Memory B cell (primary cell): ENCODE measurements around the gene IPO13.

Experiments
- ATAC-seq: fragments of 150-1000 bp; cut with Tn5 transposase; 2 replicates; pipeline ENCODE4 v1.10.0; 2021; ENCODE audit warnings: low read depth, mild to moderate bottlenecking, moderate library complexity
- DNase-seq, 2 donors: peaks; one replicate each; pipeline ENCODE4 v3.0.0; 2022; ENCODE audit warnings: low spot score in 2 of 2
- H3K27ac Mint-ChIP-seq: one replicate; pipeline ENCODE4 v1.8.0; 2022; ENCODE audit warnings: mild to moderate bottlenecking, moderate library complexity, mixed read lengths
- H3K27me3 Mint-ChIP-seq: one replicate; pipeline ENCODE4 v1.8.0; 2022; ENCODE audit warnings: mixed read lengths
- H3K36me3 Mint-ChIP-seq: one replicate; pipeline ENCODE4 v1.8.0; 2022; ENCODE audit warnings: mild to moderate bottlenecking, mixed read lengths
- H3K4me1 Mint-ChIP-seq: one replicate; pipeline ENCODE4 v1.8.0; 2022; ENCODE audit warnings: mixed read lengths
- H3K4me3 Mint-ChIP-seq: one replicate; pipeline ENCODE4 v1.8.0; 2022; ENCODE audit warnings: mild to moderate bottlenecking, moderate library complexity, mixed read lengths
- H3K9me3 Mint-ChIP-seq: one replicate; pipeline ENCODE4 v1.8.0; 2022; ENCODE audit warnings: mixed read lengths

The IPO13 gene

DNA sequence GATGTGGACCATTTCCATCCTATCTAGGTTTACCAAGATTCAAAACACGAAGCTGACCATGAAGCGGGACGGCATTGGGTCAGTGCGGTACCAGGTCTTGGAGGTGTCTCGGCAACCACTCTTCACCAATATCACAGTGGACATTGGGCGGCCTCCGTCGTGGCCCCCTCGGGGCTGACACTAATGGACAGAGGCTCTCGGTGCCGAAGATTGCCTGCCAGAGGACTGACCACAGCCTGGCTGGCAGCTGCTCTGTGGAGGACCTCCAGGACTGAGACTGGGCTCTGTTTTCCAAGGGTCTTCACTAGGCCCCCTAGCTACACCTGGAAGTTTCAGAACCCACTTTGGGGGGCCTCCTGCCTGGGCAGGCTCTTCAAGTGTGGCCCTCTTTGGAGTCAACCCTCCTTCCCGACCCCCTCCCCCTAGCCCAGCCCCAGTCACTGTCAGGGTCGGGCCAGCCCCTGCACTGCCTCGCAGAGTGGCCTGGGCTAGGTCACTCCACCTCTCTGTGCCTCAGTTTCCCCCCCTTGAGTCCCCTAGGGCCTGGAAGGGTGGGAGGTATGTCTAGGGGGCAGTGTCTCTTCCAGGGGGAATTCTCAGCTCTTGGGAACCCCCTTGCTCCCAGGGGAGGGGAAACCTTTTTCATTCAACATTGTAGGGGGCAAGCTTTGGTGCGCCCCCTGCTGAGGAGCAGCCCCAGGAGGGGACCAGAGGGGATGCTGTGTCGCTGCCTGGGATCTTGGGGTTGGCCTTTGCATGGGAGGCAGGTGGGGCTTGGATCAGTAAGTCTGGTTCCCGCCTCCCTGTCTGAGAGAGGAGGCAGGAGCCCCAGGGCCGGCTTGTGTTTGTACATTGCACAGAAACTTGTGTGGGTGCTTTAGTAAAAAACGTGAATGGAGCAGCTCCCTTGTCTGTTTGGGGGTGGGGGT lies 43.8 kb downstream of the IPO13 start:
- H3K9me3 Mint-ChIP-seq: no peaks in the 10 kb centered on the region

DNA sequence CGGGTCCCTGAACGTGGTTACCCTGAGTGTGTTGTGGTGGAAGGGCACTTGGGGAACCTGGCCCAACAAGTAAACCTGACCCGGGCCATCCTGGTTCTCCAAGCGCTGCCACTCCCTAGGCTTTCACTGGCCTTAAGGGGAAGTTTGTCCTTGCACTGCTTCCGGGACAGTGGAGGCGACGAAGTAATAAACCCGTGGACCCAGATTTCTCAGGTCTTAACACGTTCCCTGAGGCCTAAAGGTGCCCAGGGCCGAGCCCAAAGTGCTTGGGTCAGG lies 44.4 kb downstream of the IPO13 start:
- DNase-seq (no peak), ATAC-seq (no peak)
- Mint-ChIP-seq H3K4me1 (peaks cover 23% of the 10 kb centered on the region), H3K36me3 (no peaks in the 10 kb centered on the region), H3K27ac (peak overlapping the region; percentile 94), H3K4me3 (peak overlapping the region; percentile 99), H3K9me3 (no peaks in the 10 kb centered on the region), H3K27me3 (no peaks in the 10 kb centered on the region)

More for the DNA sequence above, 43.8 kb downstream of the IPO13 start:
- Mint-ChIP-seq H3K4me1 (peaks cover 23% of the 10 kb centered on the region), H3K4me3 (peak overlapping the region; percentile 99), H3K36me3 (no peaks in the 10 kb centered on the region), H3K27me3 (no peaks in the 10 kb centered on the region), H3K27ac (peak overlapping the region; percentile 94)
- DNase-seq: no peak
- no peak for ATAC-seq

DNA sequence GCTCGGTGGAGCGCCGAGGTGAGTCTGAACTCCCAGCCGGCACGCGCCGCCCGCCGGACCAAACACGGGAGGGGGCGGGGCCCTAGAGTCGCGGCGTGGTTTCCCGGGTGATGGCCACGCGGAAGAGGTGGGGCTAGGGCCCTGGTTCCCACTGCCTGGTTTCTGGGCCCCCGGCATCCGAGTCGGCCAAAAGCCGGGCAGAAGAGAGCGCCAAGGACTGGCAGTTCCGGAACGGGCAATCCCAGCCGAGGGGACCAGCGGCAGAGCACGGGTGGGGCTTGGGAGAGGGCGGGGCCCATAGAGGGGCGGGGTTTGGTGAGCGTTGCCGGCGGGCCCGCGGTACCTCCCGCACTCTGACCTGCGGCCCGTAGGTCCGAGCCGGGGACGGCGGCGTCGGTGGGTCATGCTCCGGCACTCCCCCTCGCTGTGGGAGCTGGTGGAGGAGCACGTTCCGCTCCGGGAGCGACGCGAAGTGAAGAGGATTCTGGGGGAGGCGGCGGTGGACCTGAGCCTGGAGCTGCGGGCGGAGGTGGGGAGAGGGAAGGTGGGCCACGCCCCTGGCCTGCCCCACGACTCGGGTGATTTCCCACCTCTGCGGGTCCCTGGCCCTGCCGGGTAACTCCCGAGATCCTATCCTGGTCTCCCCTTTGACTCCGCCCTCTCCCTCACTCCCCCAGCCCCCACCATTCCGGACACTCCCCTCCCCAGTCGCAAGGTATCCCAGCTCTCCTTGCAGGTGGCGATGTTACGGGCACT lies 44.9 kb downstream of the IPO13 start, which contains the start of gene CCDC24:
Gene CCDC24 (plus strand): TSS at position 124 of the 756 bp plus-strand sequence. CDS start 280 bp downstream, at position 404.
- Mint-ChIP-seq H3K9me3 (no peaks in the 10 kb centered on the region), H3K27me3 (no peaks in the 10 kb centered on the region), H3K27ac (peak within 1 kb of the TSS; percentile 94), H3K4me3 (peak within 1 kb of the TSS; percentile 99), H3K4me1 (peaks cover 23% of the 10 kb centered on the region), H3K36me3 (no peaks in the 10 kb centered on the region)
- peak; percentile 82 for ATAC-seq
- peak; percentile 67 to 74 for DNase-seq

DNA sequence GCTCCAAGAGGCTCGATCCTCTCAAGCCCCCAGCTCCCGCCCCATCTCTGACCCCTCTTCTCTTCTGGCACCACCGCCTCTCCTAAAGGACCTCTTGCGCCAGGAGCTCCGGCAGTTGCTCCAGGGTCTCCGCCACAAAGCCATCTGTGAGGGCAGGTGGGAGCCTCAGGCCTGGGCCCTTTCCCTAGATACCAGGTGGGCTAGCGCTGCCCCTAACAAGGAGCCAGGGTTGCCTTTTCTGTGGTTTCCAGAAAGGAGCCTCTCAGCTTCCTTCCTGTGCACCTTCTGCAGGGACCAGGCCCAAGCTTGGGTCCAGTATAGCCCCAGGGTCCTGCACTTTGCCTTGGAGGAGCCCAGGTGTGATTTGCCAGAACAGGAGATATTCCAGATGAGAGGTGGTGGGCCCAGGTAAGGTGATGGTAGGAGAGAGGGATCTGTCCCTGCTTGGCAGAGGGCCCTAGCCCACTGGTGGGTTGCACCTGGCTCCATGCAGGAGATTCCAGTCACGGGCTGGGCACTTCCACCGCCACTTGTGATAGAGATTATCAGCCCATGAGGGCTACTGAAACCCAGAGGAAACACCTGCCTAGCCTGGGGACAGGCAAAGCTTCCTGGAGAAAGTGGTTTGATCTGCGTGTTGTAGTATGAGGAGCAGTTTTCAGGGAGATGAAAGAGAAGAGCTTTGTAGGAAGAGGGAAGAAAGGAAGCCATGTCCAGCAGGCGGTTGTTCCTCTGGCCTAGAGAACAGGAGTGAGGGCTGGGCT lies 45.7 kb downstream of the IPO13 start:
- H3K9me3 Mint-ChIP-seq: no peaks in the 10 kb centered on the region
- H3K4me1 Mint-ChIP-seq: peaks cover 23% of the 10 kb centered on the region
- H3K27me3 Mint-ChIP-seq: no peaks in the 10 kb centered on the region
- H3K27ac Mint-ChIP-seq: peak overlapping the region; percentile 94
- peak overlapping the region; percentile 99 for H3K4me3 Mint-ChIP-seq
- DNase-seq: no peak
- no peaks in the 10 kb centered on the region for H3K36me3 Mint-ChIP-seq
- no peak for ATAC-seq

DNA sequence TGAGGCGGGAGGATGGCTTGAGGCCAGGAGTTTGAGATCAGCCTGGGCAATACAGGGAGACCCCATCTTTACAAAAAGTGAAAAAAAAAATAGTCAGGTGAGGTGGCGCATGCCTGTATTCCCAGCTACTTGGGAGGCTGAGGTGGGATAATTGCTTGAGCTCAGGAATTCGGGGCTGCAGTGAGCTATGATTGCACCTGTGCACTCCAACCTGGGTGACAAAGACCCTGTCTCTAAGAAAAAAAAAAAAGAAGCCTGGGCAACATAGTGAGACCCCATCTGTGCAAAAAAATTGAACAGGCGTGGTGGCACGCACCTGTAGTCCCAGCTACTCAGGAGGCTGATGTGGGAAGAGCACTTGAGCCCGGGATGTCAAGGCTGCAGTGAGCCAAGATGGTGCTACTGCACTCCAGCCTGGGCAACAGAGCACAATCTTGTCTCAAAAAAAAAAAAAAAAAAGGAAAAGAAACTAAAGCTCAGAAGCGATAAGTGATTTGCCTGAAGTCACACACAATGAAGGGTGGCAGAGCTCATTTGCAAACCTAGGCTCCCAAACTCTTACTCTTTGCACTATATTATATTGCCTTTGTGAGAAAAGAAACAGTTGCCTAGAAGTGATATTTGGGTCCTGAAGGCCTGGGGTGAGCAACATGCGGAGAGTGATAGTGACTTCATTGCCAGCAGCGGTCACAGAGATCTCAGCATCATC lies 46.6 kb downstream of the IPO13 start:
- no peaks in the 10 kb centered on the region for H3K36me3 Mint-ChIP-seq
- H3K9me3 Mint-ChIP-seq: no peaks in the 10 kb centered on the region
- H3K27ac Mint-ChIP-seq: peak overlapping the region; percentile 94
- DNase-seq (no peak), ATAC-seq (peak; percentile 23)
- H3K4me1 Mint-ChIP-seq: peaks cover 23% of the 10 kb centered on the region
- H3K4me3 Mint-ChIP-seq: peak overlapping the region; percentile 37
- no peaks in the 10 kb centered on the region for H3K27me3 Mint-ChIP-seq

DNA sequence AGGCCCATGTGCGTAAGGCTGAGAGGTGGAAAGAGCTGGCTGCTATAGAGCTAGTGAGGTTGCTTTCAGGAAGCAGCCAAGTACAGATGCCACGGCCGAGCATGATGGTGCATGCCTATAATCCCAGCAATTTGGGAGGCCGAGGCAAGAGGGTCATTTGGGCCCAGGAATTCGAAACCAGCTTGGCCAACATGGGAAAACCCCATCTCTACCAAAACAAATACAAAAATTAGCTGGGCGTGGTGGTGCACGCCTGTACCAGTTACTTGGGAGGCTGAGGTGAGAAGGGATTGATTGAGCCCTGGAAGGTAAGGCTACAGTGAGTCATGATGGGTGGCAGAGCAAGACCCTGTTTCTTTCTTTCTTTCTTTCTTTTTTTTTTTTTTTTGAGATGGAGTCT lies 47.3 kb downstream of the IPO13 start:
- peaks cover 23% of the 10 kb centered on the region for H3K4me1 Mint-ChIP-seq
- H3K27ac Mint-ChIP-seq: no peak overlapping the region
- no peaks in the 10 kb centered on the region for H3K36me3 Mint-ChIP-seq
- DNase-seq: no peak
- no peak for ATAC-seq
- no peaks in the 10 kb centered on the region for H3K9me3 Mint-ChIP-seq
- no peaks in the 10 kb centered on the region for H3K27me3 Mint-ChIP-seq
- no peak overlapping the region for H3K4me3 Mint-ChIP-seq

DNA sequence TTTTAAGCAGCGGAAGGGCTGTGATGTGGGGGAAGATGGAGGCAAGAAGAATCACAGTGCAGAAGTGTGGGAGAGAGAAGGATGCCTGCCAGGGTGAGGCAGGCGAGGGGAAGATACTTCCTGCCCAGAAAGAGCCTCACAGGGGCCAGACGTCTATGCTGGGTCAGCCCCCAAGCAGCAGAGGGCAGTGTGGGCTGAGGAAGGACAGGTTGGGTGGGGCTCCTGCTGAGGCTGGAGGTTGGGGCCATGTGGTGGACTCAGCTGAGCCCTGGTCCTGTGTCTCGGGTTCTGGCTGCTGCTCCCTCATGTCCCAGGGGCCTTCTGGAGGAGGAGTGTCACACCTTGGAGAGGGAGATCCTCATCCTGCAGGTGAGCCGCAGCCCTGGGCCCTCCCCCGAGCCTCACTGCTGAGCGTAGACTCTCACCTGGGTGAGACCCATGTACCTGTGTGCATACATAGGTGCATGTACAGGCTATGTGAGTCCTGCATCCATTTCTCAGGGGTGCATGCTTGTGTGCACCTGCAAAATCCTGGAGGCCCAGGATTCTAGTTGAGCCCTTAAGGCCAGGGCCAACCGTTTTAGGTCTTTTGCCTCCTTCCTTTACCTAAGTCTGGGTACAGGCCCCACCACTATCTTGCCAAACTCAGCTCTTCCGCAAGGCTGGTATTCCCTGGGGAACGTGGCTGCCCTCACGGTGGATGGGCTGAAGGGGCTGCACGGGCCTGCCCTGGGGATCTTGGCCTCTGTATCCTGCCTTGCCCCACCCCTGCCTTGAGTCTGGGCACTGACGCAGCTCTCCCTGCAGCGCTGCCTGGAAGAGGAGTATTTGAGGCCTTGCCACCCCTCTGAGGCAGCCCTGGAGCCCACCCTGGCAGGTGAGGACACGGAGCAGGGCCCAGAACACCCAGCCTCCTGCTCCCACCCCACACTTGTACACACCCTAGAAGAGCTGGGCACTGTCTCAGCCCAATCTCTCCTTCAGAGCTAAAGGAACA lies 48.3 kb downstream of the IPO13 start:
- DNase-seq (no peak), ATAC-seq (no peak)
- no peak overlapping the region for H3K4me3 Mint-ChIP-seq
- H3K27ac Mint-ChIP-seq: peak overlapping the region; percentile 75
- no peaks in the 10 kb centered on the region for H3K27me3 Mint-ChIP-seq
- no peaks in the 10 kb centered on the region for H3K36me3 Mint-ChIP-seq
- H3K9me3 Mint-ChIP-seq: no peaks in the 10 kb centered on the region
- peaks cover 23% of the 10 kb centered on the region for H3K4me1 Mint-ChIP-seq

DNA sequence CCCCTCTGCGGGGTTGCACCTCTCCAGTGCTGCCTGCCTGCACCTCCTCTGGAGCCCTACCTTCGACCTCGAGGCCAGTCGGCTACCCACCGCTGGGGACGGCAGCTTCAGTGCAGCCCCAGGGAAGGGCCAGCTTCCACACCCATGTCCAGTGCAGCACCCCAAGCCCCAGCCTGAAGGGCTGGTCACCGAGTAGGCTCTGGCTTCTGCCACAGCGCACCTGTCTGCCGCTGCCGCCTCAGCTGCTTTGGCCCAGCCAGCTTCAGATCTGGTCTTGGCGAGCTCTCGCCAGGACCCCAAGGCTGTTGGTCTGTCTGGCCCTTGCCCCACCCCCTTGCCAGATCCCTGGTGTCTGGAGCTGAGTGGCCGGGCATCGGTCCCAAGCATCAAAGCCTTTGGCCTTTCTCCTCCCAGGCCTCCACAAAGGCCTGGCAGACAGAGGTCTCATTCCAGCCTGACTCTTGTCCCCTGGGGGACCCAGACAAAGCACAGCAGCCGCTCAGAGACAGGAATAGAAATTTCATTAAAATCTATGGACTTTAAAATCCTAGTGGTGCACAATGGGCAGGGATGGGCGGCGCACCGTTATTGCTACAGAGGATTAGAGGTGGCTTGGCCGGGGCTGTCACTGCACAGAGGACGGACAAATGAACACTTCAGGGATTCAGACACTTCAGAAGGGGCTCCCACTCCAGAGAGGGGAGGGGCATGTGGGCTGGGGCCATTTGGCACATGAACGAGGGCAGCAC lies 49.4 kb downstream of the IPO13 start:
- Mint-ChIP-seq H3K27ac (no peak overlapping the region), H3K4me1 (peaks cover 24% of the 10 kb centered on the region), H3K36me3 (no peaks in the 10 kb centered on the region), H3K27me3 (peaks cover 2% of the 10 kb centered on the region), H3K4me3 (no peak overlapping the region), H3K9me3 (no peaks in the 10 kb centered on the region)
- DNase-seq: no peak
- no peak for ATAC-seq

DNA sequence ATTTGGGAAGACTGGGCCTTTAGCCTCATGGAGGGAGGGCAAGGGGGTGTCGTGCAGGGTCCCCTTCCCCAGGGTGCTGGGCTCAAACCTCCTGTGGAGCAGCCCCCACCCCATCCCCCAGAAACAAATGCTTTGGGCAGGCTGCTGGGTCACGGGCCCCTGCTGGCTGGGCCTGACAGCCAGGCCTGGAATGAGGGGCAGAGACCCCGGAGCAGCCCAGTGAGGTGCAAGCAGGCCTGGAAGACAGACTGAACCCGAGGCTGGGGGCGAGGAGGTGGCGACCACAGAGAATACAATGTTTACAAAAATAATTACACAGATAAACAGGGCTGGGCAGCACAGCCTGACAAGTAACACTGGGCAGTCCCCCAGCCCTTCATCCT lies 50.0 kb downstream of the IPO13 start:
- Mint-ChIP-seq H3K27me3 (peaks cover 5% of the 10 kb centered on the region), H3K27ac (no peak overlapping the region)
- no peak for ATAC-seq

DNA sequence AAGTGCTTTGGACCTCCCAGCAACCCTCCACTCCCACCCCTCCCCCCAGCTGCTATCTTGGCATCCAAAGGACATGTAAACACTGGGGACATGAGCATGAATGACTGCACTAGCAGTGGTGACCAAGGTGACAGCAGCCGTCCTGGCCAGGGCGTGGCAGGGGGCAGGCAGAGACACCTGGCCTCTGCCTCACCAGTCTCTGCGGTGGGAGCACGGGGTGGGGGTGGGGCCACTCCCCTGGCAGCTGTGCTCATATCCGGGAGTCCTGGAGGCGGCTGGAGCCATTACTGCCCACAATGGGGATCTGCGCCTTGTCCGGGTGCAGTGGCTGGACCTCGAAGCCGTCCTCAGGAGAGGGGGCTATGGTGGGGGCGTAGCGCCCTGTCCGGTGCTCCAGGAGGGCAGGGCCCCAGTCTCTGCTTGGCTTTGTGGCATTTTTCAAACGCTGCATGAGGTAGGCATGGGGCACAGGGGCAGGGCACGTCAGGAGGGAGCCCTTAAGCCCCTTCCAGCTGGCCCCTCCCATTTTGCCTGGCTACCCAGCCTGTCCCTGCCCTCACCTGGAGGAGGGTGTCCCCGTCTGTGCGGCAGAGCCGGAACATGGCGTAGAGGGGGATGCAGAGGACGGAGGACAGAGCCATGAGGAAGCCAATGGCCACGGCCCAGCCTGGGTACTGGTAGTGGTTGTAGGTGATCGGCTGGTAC lies 50.7 kb downstream of the IPO13 start:
- no peak for ATAC-seq
- Mint-ChIP-seq H3K27me3 (peaks cover 5% of the 10 kb centered on the region), H3K36me3 (no peaks in the 10 kb centered on the region), H3K4me1 (peaks cover 20% of the 10 kb centered on the region), H3K9me3 (no peaks in the 10 kb centered on the region), H3K4me3 (no peak overlapping the region), H3K27ac (no peak overlapping the region)
- no peak for DNase-seq

More for the DNA sequence above, 50.0 kb downstream of the IPO13 start:
- no peak for DNase-seq
- H3K4me1 Mint-ChIP-seq: peaks cover 25% of the 10 kb centered on the region
- H3K36me3 Mint-ChIP-seq: no peaks in the 10 kb centered on the region
- H3K9me3 Mint-ChIP-seq: no peaks in the 10 kb centered on the region
- no peak overlapping the region for H3K4me3 Mint-ChIP-seq

DNA sequence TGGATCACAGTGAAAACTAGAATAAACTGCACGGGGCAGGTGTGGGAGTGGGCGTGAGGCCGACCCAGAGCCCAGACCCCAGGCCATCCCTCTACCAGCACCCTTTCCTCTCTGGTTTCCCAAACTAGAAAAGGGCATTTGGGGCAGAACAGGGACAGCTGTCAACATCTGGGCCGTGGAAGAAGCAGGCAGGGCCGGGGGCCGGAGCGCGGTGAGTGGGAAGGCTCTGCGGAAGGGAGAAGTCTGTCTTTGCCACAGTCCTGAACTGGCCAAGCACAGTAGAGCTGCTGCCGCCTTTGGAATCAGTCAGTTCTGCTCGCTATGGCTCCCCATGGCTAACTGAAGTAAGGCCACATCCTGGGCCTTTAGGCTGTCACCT lies 51.2 kb downstream of the IPO13 start:
- no peak overlapping the region for H3K27ac Mint-ChIP-seq
- H3K4me1 Mint-ChIP-seq: peaks cover 15% of the 10 kb centered on the region
- DNase-seq: no peak
- H3K36me3 Mint-ChIP-seq: no peaks in the 10 kb centered on the region
- peaks cover 5% of the 10 kb centered on the region for H3K27me3 Mint-ChIP-seq
- H3K4me3 Mint-ChIP-seq: no peak overlapping the region
- ATAC-seq: no peak
- H3K9me3 Mint-ChIP-seq: no peaks in the 10 kb centered on the region

DNA sequence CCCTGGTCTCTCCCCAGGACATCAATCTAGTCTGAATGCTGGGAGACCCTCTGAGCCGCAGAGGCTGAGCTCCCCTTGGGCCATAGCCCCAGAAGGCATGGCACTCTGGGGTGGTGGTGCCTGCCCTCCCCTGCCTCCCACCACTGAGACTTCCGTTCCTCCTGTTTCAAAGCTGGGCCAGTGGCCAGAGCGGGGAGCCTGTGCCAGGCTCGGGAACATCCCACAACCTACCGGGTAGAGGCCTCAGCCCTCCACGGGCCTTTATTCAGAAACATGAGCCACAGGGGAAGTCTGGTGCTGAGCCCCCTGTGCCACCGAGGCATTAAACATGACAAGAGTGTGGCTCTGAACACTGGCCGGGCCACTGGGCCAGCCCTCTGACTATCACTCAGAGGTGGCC lies 52.7 kb downstream of the IPO13 start:
- DNase-seq (no peak), ATAC-seq (no peak)
- Mint-ChIP-seq H3K27me3 (peaks cover 5% of the 10 kb centered on the region), H3K27ac (no peak overlapping the region), H3K9me3 (no peaks in the 10 kb centered on the region), H3K36me3 (no peaks in the 10 kb centered on the region), H3K4me3 (no peak overlapping the region), H3K4me1 (peaks cover 10% of the 10 kb centered on the region)
